ENCODE data around the gene QSOX2.

The QSOX2 gene

GRCh38 chr9:136282272-136282861 is 36.8 kb upstream of the QSOX2 start:
- DNase-seq (ENCODE audit: low spot score): no peak

GRCh38 chr9:136281421-136282271 is 36.0 kb upstream of the QSOX2 start:
- no peak for DNase-seq (ENCODE audit: low spot score)

GRCh38 chr9:136280535-136281315 is 35.1 kb upstream of the QSOX2 start:
- DNase-seq (ENCODE audit: low spot score): no peak

GRCh38 chr9:136279471-136279870 is 33.9 kb upstream of the QSOX2 start:
- no peak for DNase-seq (ENCODE audit: low spot score)

GRCh38 chr9:136278894-136279293 is 33.3 kb upstream of the QSOX2 start:
- no peak for DNase-seq (ENCODE audit: low spot score)

GRCh38 chr9:136278221-136278620 is 32.6 kb upstream of the QSOX2 start:
- DNase-seq (ENCODE audit: low spot score): no peak

- no peak for DNase-seq (ENCODE audit: low spot score)
Observed at GRCh38 chr9:136277746-136278145, 32.1 kb upstream of the QSOX2 start.

- DNase-seq (ENCODE audit: low spot score): no peak
Observed at GRCh38 chr9:136276716-136277115, 31.1 kb upstream of the QSOX2 start.

GRCh38 chr9:136275655-136276429 is 30.2 kb upstream of the QSOX2 start:
- DNase-seq (ENCODE audit: low spot score): no peak

- DNase-seq (ENCODE audit: low spot score): no peak
Observed at GRCh38 chr9:136274786-136275654, 29.4 kb upstream of the QSOX2 start.

GRCh38 chr9:136273921-136274785 is 28.5 kb upstream of the QSOX2 start:
- no peak for DNase-seq (ENCODE audit: low spot score)

- no peak for DNase-seq (ENCODE audit: low spot score)
Observed at GRCh38 chr9:136273244-136273865, 27.7 kb upstream of the QSOX2 start.

- DNase-seq (ENCODE audit: low spot score): no peak
Observed at GRCh38 chr9:136270173-136270705, 24.6 kb upstream of the QSOX2 start.

GRCh38 chr9:136268735-136269134 is 23.1 kb upstream of the QSOX2 start:
- no peak for DNase-seq (ENCODE audit: low spot score)

GRCh38 chr9:136268318-136268717 is 22.7 kb upstream of the QSOX2 start:
- DNase-seq (ENCODE audit: low spot score): peak; percentile 6

- DNase-seq (ENCODE audit: low spot score): peak; percentile 88
Observed at GRCh38 chr9:136267261-136268111, 21.9 kb upstream of the QSOX2 start.

GRCh38 chr9:136266641-136267040 is 21.0 kb upstream of the QSOX2 start:
- peak; percentile 8 for DNase-seq (ENCODE audit: low spot score)
